Mesendoderm (in vitro differentiated cells): ENCODE results near the gene TRPV4.

Source experiments
- DNase-seq: peaks from one replicate; pipeline ENCODE4 v3.0.0; 2013
- H2AK5ac ChIP-seq: 2 replicates; pipeline ENCODE4 v1.6.1; 2013; ENCODE audit warnings: low read length, inconsistent platforms
- H2BK120ac ChIP-seq: 2 replicates; pipeline ENCODE4 v1.6.1; 2013; ENCODE audit warnings: low read depth, mild to moderate bottlenecking, low read length, moderate library complexity, mixed read lengths
- H2BK15ac ChIP-seq: replicated peaks from 2 replicates; pipeline ENCODE4 v1.6.1; 2013; ENCODE audit warnings: low read depth, mild to moderate bottlenecking, moderate library complexity
- H2BK5ac ChIP-seq: 2 replicates; pipeline ENCODE4 v1.6.1; 2013; ENCODE audit warnings: low read length, inconsistent platforms
- H3K18ac ChIP-seq: 2 replicates; pipeline ENCODE4 v1.6.1; 2013; ENCODE audit warnings: mild to moderate bottlenecking, low read length, mixed read lengths
- H3K23ac ChIP-seq: one replicate; pipeline ENCODE4 v1.6.1; 2013; ENCODE audit warnings: low read length
- H3K27ac ChIP-seq: 2 replicates; pipeline ENCODE4 v1.5.1; 2013; ENCODE audit warnings: low read depth, mild to moderate bottlenecking, inconsistent platforms, low read length, moderate library complexity
- H3K27me3 ChIP-seq: 2 replicates; pipeline ENCODE4 v1.6.1; 2013; ENCODE audit warnings: low read length, control low read depth, mild to moderate bottlenecking, inconsistent platforms; ENCODE audit not compliant: insufficient read depth, poor library complexity
- H3K36me3 ChIP-seq: 2 replicates; pipeline ENCODE4 v1.6.1; 2013; ENCODE audit warnings: low read length, inconsistent platforms; ENCODE audit not compliant: control insufficient read depth, insufficient read depth
- H3K4ac ChIP-seq: one replicate; pipeline ENCODE4 v1.6.1; 2013; ENCODE audit warnings: low read depth, mild to moderate bottlenecking, low read length, moderate library complexity
- H3K4me1 ChIP-seq: 2 replicates; pipeline ENCODE4 v1.6.1; 2013; ENCODE audit warnings: low read depth, low read length, inconsistent platforms; ENCODE audit not compliant: control insufficient read depth
- H3K4me2 ChIP-seq: 2 replicates; pipeline ENCODE4 v1.6.1; 2013; ENCODE audit warnings: low read length
- H3K4me3 ChIP-seq: 2 replicates; pipeline ENCODE4 v1.5.1; 2013; ENCODE audit warnings: mild to moderate bottlenecking, low read length
- H3K56ac ChIP-seq: one replicate; pipeline ENCODE4 v1.6.1; 2013; ENCODE audit warnings: low read length
- H3K79me1 ChIP-seq: 2 replicates; pipeline ENCODE4 v1.6.1; 2013; ENCODE audit warnings: low read length, inconsistent platforms
- H3K79me2 ChIP-seq: 2 replicates; pipeline ENCODE4 v1.6.1; 2013; ENCODE audit warnings: mild to moderate bottlenecking, low read length; ENCODE audit not compliant: control insufficient read depth, insufficient read depth
- H3K9ac ChIP-seq: 2 replicates; pipeline ENCODE4 v1.6.1; 2013; ENCODE audit warnings: low read length, inconsistent platforms
- H4K5ac ChIP-seq: one replicate; pipeline ENCODE4 v1.6.1; 2013; ENCODE audit warnings: low read length
- H4K8ac ChIP-seq: one replicate; pipeline ENCODE4 v1.6.1; 2013; ENCODE audit warnings: low read depth, mild to moderate bottlenecking, control low read depth, low read length, moderate library complexity
- WGBS: extraction: QIAGEN DNeasy Blood & Tissue Kit; methylation state at CpG from one replicate; pipeline ENCODE4 v1.1.7; 2013; ENCODE audit warnings: low lambda C conversion rate, missing lambda C conversion rate; ENCODE audit not compliant: insufficient coverage; ENCODE audit errors: extremely low coverage; 5-methylcytosine and 5-hydroxymethylcytosine counted together

TRPV4 gene

GRCh38 chr12:109815225-109815624 is 18.0 kb downstream of the TRPV4 start:
- Histone ChIP-seq H3K79me1 (no peaks in the 10 kb centered on the region), H3K36me3 (no peaks in the 10 kb centered on the region), H3K4me1 (no peaks in the 10 kb centered on the region), H3K4ac (no peak overlapping the region), H2AK5ac (no peak overlapping the region), H3K18ac (no peak overlapping the region), H3K4me3 (no peak overlapping the region), H3K23ac (no peak overlapping the region), H3K56ac (no peak overlapping the region), H3K27ac (no peak overlapping the region), H3K79me2 (no peaks in the 10 kb centered on the region), H2BK120ac (no peak overlapping the region), H2BK15ac (no peak overlapping the region), H3K9ac (no peak overlapping the region), H2BK5ac (no peak overlapping the region), H4K8ac (no peak overlapping the region), H4K5ac (no peak overlapping the region), H3K27me3 (no peaks in the 10 kb centered on the region), H3K4me2 (no peak overlapping the region)
- DNase-seq: no peak
- no CpG with 5 or more reads among the region's 4 CpGs for WGBS

- H3K23ac ChIP-seq: no peak overlapping the region
- DNase-seq: no peak
- H3K36me3 ChIP-seq: no peaks in the 10 kb centered on the region
- no peaks in the 10 kb centered on the region for H3K79me1 ChIP-seq
- no peak overlapping the region for H2BK5ac ChIP-seq
- H2BK120ac ChIP-seq: no peak overlapping the region
- no peak overlapping the region for H3K4ac ChIP-seq
- H2BK15ac ChIP-seq: no peak overlapping the region
- H3K4me2 ChIP-seq: no peak overlapping the region
- no CpG with 5 or more reads among the region's 20 CpGs for WGBS
- no peaks in the 10 kb centered on the region for H3K79me2 ChIP-seq
- no peak overlapping the region for H2AK5ac ChIP-seq
- no peak overlapping the region for H3K18ac ChIP-seq
- H3K4me1 ChIP-seq: no peaks in the 10 kb centered on the region
- H4K5ac ChIP-seq: no peak overlapping the region
- H4K8ac ChIP-seq: no peak overlapping the region
- no peak overlapping the region for H3K56ac ChIP-seq
- H3K27me3 ChIP-seq: no peaks in the 10 kb centered on the region
- no peak overlapping the region for H3K27ac ChIP-seq
- H3K9ac ChIP-seq: no peak overlapping the region
- H3K4me3 ChIP-seq: no peak overlapping the region
These were observed 18.5 kb downstream of the TRPV4 start for GRCh38 chr12:109814600-109815150.

GRCh38 chr12:109813810-109814416 is 19.3 kb downstream of the TRPV4 start:
- Histone ChIP-seq H2BK120ac (no peak overlapping the region), H2AK5ac (no peak overlapping the region), H4K8ac (no peak overlapping the region), H3K18ac (no peak overlapping the region), H3K56ac (no peak overlapping the region), H4K5ac (no peak overlapping the region), H2BK15ac (no peak overlapping the region), H3K79me1 (no peaks in the 10 kb centered on the region), H3K36me3 (no peaks in the 10 kb centered on the region), H3K4ac (no peak overlapping the region), H3K27ac (no peak overlapping the region), H3K4me3 (no peak overlapping the region), H3K27me3 (no peaks in the 10 kb centered on the region), H3K4me1 (no peaks in the 10 kb centered on the region), H3K9ac (no peak overlapping the region), H2BK5ac (no peak overlapping the region), H3K79me2 (no peaks in the 10 kb centered on the region), H3K23ac (no peak overlapping the region), H3K4me2 (no peak overlapping the region)
- DNase-seq: no peak
- WGBS: 100% methylated on average over 6 of the region's 6 CpGs

GRCh38 chr12:109811624-109811995 is 21.6 kb downstream of the TRPV4 start:
- no peak overlapping the region for H3K23ac ChIP-seq
- peak; percentile 41 for DNase-seq

GRCh38 chr12:109810954-109811623 is 22.1 kb downstream of the TRPV4 start:
- Histone ChIP-seq H3K4me3 (no peak overlapping the region), H3K79me1 (no peaks in the 10 kb centered on the region), H2BK120ac (no peak overlapping the region), H4K5ac (no peak overlapping the region), H3K27me3 (no peaks in the 10 kb centered on the region), H2AK5ac (no peak overlapping the region), H3K4me2 (no peak overlapping the region), H3K9ac (no peak overlapping the region), H2BK15ac (no peak overlapping the region), H3K18ac (no peak overlapping the region), H3K36me3 (no peaks in the 10 kb centered on the region), H3K4ac (no peak overlapping the region), H3K4me1 (no peaks in the 10 kb centered on the region), H3K27ac (no peak overlapping the region), H3K23ac (no peak overlapping the region), H4K8ac (no peak overlapping the region), H2BK5ac (no peak overlapping the region), H3K56ac (no peak overlapping the region), H3K79me2 (no peaks in the 10 kb centered on the region)
- no CpG with 5 or more reads among the region's 10 CpGs for WGBS
- no peak for DNase-seq

More at GRCh38 chr12:109811624-109811995, 21.6 kb downstream of the TRPV4 start:
- H3K56ac ChIP-seq: no peak overlapping the region
- no peak overlapping the region for H2BK120ac ChIP-seq
- no peak overlapping the region for H3K4me3 ChIP-seq
- no peak overlapping the region for H3K18ac ChIP-seq
- no peaks in the 10 kb centered on the region for H3K27me3 ChIP-seq
- no peak overlapping the region for H4K5ac ChIP-seq
- H2BK5ac ChIP-seq: no peak overlapping the region
- no CpG with 5 or more reads among the region's 5 CpGs for WGBS
- no peaks in the 10 kb centered on the region for H3K79me1 ChIP-seq
- no peak overlapping the region for H3K4ac ChIP-seq
- no peak overlapping the region for H2AK5ac ChIP-seq
- no peak overlapping the region for H2BK15ac ChIP-seq
- H3K4me2 ChIP-seq: no peak overlapping the region
- no peak overlapping the region for H3K27ac ChIP-seq
- H3K79me2 ChIP-seq: no peaks in the 10 kb centered on the region
- no peaks in the 10 kb centered on the region for H3K36me3 ChIP-seq
- H4K8ac ChIP-seq: no peak overlapping the region
- no peaks in the 10 kb centered on the region for H3K4me1 ChIP-seq
- no peak overlapping the region for H3K9ac ChIP-seq
